MCF 10A (cell line): ENCODE measurements around the gene POLR1A. TPM values are rescaled to one million over a fixed set of nuclear protein-coding genes. Genes with fewer than 3 reads are reported as not detected.
A peak's percentile ranks its signal among the peaks of the same experiment; 100 is the strongest.

Experiments
- BruUV-seq: library from RNA; stranded (reverse); fragments of 400-500 nt; replicated peaks from 2 replicates; lab custom pipeline; 2021; lab: Mats Ljungman, UMichigan
- CTCF ChIA-PET: fragments of 300-600 bp; sonication (Branson Sonifier 250); formaldehyde crosslinking; extraction: SDS; loops from one replicate; lab custom pipeline; 2021; ENCODE audit warnings: antibody characterized with exemption, inconsistent platforms; lab: Yijun Ruan, JAX
- POLR2A ChIA-PET: fragments of 300-600, 350-650 bp; sonication (Branson Sonifier 250); formaldehyde crosslinking; extraction: SDS; loops from one replicate; lab custom pipeline; 2020; ENCODE audit warnings: antibody characterized with exemption, inconsistent platforms; lab: Yijun Ruan, JAX
- DNase-seq: peaks from one replicate; pipeline ENCODE4 v3.0.0-alpha.2; 2018; ENCODE audit not compliant: unreplicated experiment
- H3K27ac Mint-ChIP-seq: one replicate; pipeline ENCODE4 v1.8.0; 2022; ENCODE audit warnings: mild to moderate bottlenecking, low read depth, mixed read lengths; ENCODE audit not compliant: unreplicated experiment
- H3K27me3 Mint-ChIP-seq: one replicate; pipeline ENCODE4 v1.8.0; 2022; ENCODE audit warnings: mixed read lengths; ENCODE audit not compliant: insufficient read depth, unreplicated experiment
- H3K36me3 Mint-ChIP-seq: one replicate; pipeline ENCODE4 v1.8.0; 2022; ENCODE audit warnings: mild to moderate bottlenecking, moderate library complexity, mixed read lengths; ENCODE audit not compliant: insufficient read depth, unreplicated experiment
- H3K4me1 Mint-ChIP-seq: one replicate; pipeline ENCODE4 v1.8.0; 2022; ENCODE audit warnings: mixed read lengths; ENCODE audit not compliant: insufficient read depth, unreplicated experiment
- H3K4me3 Mint-ChIP-seq: one replicate; pipeline ENCODE4 v1.8.0; 2022; ENCODE audit warnings: mild to moderate bottlenecking, moderate library complexity, mixed read lengths; ENCODE audit not compliant: unreplicated experiment
- H3K9me3 Mint-ChIP-seq: one replicate; pipeline ENCODE4 v1.8.0; 2022; ENCODE audit warnings: mixed read lengths; ENCODE audit not compliant: unreplicated experiment
- CTCF ChIP-seq: fragments of 200-600 bp; IDR thresholded peaks from one replicate; pipeline ENCODE4 v1.8.0; 2022; ENCODE audit warnings: antibody characterized with exemption, mild to moderate bottlenecking; ENCODE audit not compliant: unreplicated experiment
- intact Hi-C: fragments of 100-400 bp; cut with micrococcal nuclease; formaldehyde crosslinking; loops from 2 replicates; pipeline ENCODE4 v1.14.1; 2022
- total RNA-seq: library from RNA; stranded (reverse); gene quantifications from 2 replicates; pipeline ENCODE4 v1.2.3, GENCODE V29; 2022

The POLR1A gene
- total RNA-seq, 1 experiment from 2014 or later = 52.7 TPM

- no TSS peak for BruUV-seq
- Mint-ChIP-seq H3K4me1 (peaks cover 14% of the 10 kb centered on the region), H3K27ac (no peak overlapping the region), H3K9me3 (no peaks in the 10 kb centered on the region), H3K36me3 (peaks cover 7% of the 10 kb centered on the region), H3K4me3 (no peak overlapping the region), H3K27me3 (no peaks in the 10 kb centered on the region)
- no peak for TF ChIP-seq CTCF
- CTCF ChIA-PET = interaction anchor here (0.6 to 1.1 kb wide), 2 partner anchors 68 to 90 kb away, joined by 3 read pairs; no protein-coding TSS in a partner anchor
- intact Hi-C loops = no loop called here
- POLR2A ChIA-PET = no interaction called here
- no peak for DNase-seq
Observed at GRCh38 chr2:85990084-85990483, 115.6 kb downstream of the POLR1A start.

DNA sequence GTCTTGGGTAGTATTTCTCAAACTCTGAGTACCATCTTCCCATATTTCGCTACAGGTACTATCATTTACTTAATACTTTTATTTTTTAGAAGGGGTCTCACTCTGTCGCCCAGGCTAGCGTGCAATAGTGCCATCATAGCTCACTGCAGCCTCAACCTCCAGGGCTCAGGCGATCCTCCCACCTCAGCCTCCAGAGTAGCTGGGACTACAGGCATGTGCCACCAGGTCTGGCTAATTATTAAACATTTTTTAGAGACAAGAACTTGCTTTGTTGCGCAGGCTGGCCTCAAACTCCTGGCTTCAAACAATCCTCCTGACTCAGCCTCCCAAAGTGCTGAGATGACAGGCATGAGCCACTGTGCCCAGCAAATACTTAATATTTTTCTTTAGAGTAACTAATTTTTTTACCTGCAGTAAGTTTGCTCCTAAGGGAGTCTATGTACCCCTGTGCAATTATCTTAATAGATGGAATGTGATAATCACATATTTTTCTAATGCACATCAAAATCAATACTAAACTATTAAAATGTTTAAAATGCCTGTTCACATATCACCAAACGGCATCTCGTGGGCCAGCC, 116.3 kb downstream of the POLR1A start:
- H3K27me3 Mint-ChIP-seq = no peaks in the 10 kb centered on the region
- peaks cover 7% of the 10 kb centered on the region for H3K36me3 Mint-ChIP-seq
- POLR2A ChIA-PET = no interaction called here
- H3K4me3 Mint-ChIP-seq = no peak overlapping the region
- H3K27ac Mint-ChIP-seq = no peak overlapping the region
- intact Hi-C loops = no loop called here
- no peak for TF ChIP-seq CTCF
- DNase-seq = no peak
- CTCF ChIA-PET = no interaction called here
- H3K4me1 Mint-ChIP-seq = peaks cover 14% of the 10 kb centered on the region
- no peaks in the 10 kb centered on the region for H3K9me3 Mint-ChIP-seq
- BruUV-seq = no TSS peak

GRCh38 chr2:85988914-85989270, 116.8 kb downstream of the POLR1A start:
- Mint-ChIP-seq H3K36me3 (peaks cover 7% of the 10 kb centered on the region), H3K9me3 (no peaks in the 10 kb centered on the region), H3K27me3 (no peaks in the 10 kb centered on the region), H3K27ac (peak overlapping the region; percentile 41), H3K4me1 (peaks cover 14% of the 10 kb centered on the region), H3K4me3 (no peak overlapping the region)
- ChIA-PET CTCF (no interaction called here), POLR2A (interaction anchor here (0.7 kb wide), 1 partner anchor 284 kb away, joined by 3 read pairs; no protein-coding TSS in a partner anchor)
- DNase-seq = no peak
- intact Hi-C loops = no loop called here
- no peak for TF ChIP-seq CTCF
- no TSS peak for BruUV-seq

DNA sequence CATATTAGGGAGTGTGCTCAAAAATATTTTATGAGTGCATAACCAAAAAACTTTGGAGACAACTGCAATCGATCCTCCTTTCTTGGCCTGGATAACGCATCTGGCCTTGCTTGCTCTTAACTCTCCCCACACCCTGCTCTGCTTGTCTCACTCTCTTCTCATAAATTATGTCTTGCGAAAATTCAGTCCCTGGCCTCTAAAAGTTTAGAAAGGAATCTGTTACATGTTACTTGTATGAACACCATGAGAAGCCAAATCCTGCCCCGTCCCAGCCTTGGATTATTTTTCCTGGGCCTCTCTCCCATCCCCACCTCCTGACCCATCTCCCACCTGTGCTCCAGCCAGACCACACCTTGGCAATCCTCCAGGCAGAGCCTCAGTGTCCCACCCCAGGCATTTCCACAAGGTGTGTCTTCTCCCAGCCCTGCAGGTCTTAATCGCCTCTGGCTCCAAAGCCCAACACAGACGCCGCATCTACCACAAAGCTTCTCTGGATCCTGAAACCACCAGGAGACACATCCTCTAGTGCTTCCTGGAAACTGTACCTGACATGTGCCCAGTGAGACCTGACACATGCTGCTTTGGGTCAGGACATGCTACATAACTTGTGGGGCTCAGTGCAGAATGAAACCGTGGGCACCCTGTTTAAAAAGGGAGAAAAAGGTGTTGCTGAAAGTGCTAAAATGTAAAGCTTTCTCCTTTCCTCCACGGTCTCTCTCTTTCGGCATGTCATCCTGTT, 117.3 kb downstream of the POLR1A start:
- BruUV-seq = no TSS peak
- Mint-ChIP-seq H3K27ac (peak overlapping the region; percentile 41), H3K9me3 (no peaks in the 10 kb centered on the region), H3K36me3 (peaks cover 7% of the 10 kb centered on the region), H3K4me3 (no peak overlapping the region), H3K4me1 (peaks cover 14% of the 10 kb centered on the region), H3K27me3 (no peaks in the 10 kb centered on the region)
- ChIA-PET CTCF (no interaction called here), POLR2A (interaction anchor here (0.6 to 0.7 kb wide), 2 partner anchors 283 to 548 kb away, joined by 3 read pairs; no protein-coding TSS in a partner anchor)
- intact Hi-C loops = no loop called here
- no peak for DNase-seq
- no peak for TF ChIP-seq CTCF
